ENCODE data around the gene TSHB.

GRCh38 chr1:115078708-115079107, 49.1 kb downstream of the TSHB start:
- TF ChIP-seq CTCF (IDR thresholded peaks at IDR 0.05) (no peak), POLR2A (IDR thresholded peaks at IDR 0.05) (no peak)

Data from ovary (tissue), 3 donors.